Dendritic cell treated with granulocyte-macrophage colony-stimulating factor and Interleukin-4, amounts not matched to agents 40 ng/mL and 50 ng/mL, for 4 days (primary cell): ENCODE results near the gene GOPC.
"Not testable (repeated sequence)": the region's sequence is repeated elsewhere in the genome, so short reads cannot be mapped to it uniquely, and the experiment has no call there.

Experiments
- H3K27ac Mint-ChIP-seq: one replicate; pipeline ENCODE4 v1.8.0; 2022; ENCODE audit warnings: mild to moderate bottlenecking, mixed read lengths
- H3K27me3 Mint-ChIP-seq: one replicate; pipeline ENCODE4 v1.8.0; 2022; ENCODE audit warnings: mild to moderate bottlenecking, mixed read lengths
- H3K36me3 Mint-ChIP-seq: one replicate; pipeline ENCODE4 v1.8.0; 2022; ENCODE audit warnings: low read depth, mixed read lengths
- H3K4me1 Mint-ChIP-seq: one replicate; pipeline ENCODE4 v1.8.0; 2022; ENCODE audit warnings: low read depth, mixed read lengths
- H3K4me3 Mint-ChIP-seq: one replicate; pipeline ENCODE4 v1.8.0; 2022; ENCODE audit warnings: mild to moderate bottlenecking, moderate library complexity, mixed read lengths
- H3K9me3 Mint-ChIP-seq: one replicate; pipeline ENCODE4 v1.8.0; 2022; ENCODE audit warnings: mixed read lengths
- intact Hi-C: fragments of 100-400 bp; cut with micrococcal nuclease; formaldehyde crosslinking; loops from one replicate; pipeline ENCODE4 v1.15.0; 2022

GOPC gene

DNA sequence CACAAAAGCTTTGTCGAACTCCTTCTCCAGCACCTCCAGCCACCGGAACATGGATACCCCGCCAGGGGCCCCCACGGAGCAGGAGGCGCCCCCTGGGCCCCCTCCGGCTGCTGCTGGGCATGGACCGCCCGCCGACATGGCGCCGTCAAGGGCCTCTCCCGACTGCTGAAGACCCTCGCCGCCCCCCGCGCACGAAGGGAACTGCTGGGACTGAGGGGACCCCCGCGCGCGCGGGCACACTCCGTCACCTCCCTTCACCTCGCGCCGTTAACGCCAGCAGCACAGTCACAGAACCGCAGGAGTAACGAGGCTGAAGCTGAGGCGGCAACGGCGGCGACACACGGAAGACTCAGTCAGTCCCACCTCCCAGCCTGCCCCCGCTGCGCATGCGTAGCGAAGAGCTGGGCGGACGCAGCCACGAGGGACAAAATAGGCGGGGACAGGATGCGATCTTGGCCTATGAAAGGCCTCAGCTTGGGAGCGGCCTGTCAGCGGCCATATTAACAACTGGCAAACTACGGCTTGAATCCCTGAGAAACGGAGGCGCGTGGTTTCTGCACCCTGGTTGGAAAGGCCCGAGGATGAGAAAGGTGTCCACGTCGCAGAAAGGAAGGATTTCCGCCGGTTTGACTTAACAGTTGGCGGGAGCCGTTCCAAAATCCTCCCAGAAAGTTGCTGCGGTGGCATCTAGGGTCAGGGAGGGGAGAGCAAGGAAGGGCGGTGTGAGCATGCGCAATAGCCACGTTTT is at the start of gene GOPC:
Gene GOPC, minus strand, starts transcription at position 361 of the 748 bp plus-strand sequence. Its CDS starts 223 bp downstream, at position 138.
- Mint-ChIP-seq H3K4me1 (peaks cover 25% of the 10 kb centered on the region), H3K9me3 (peaks cover 6% of the 10 kb centered on the region), H3K27ac (peak within 1 kb of the TSS; percentile 92), H3K27me3 (no peaks in the 10 kb centered on the region), H3K36me3 (peaks cover 37% of the 10 kb centered on the region), H3K4me3 (peak within 1 kb of the TSS; percentile 97)
- intact Hi-C loops, result loop anchor here (1.0 to 5.0 kb wide), 3 partner anchors 45 to 120 kb away; partner anchors contain the start of genes DCBLD1 and NUS1

DNA sequence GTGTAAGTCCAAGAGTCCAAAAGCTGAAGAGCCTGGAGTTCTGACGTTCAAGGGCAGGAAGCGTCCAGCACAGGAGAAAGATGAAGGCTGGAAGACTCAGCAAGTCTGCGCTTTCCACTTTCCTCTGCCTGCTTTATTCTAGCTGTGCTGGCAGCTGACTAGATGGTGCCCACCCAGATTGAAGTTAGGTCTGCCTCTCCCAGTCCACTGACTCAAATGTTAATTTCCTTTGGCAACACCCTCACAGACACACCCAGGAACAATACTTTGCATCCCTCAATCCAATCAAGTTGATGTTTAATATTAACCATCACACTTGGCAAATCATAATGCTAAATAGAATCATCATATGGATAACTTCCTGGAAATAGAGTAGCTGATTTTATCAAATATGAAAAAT is 49.7 kb upstream of the GOPC start:
- H3K4me1 Mint-ChIP-seq, H3K4me3 Mint-ChIP-seq, H3K9me3 Mint-ChIP-seq, intact Hi-C loops, H3K27me3 Mint-ChIP-seq, H3K27ac Mint-ChIP-seq, H3K36me3 Mint-ChIP-seq: not testable (repeated sequence)

DNA sequence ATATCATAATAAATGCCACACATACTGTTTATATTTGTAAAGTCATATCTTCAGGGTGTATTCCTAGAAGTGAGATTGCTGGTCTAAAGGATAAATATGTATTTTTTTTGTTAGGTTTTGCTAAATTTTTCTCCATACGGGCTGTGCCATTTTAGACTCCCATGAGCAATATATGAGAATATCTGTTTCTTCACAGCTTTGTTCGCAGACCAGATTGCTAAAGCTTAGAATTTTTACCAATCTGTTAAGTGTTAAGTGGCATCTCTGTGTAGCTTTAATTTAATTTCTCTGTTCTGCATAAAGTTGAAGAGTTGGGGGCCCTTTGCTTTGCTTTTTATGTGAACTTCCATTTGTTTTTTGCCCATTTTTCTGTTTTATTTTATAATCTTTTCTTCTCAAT is 40.7 kb upstream of the GOPC start:
- peaks cover 9% of the 10 kb centered on the region for H3K9me3 Mint-ChIP-seq
- no peak overlapping the region for H3K27ac Mint-ChIP-seq
- intact Hi-C loops, result no loop called here
- no peaks in the 10 kb centered on the region for H3K27me3 Mint-ChIP-seq
- H3K36me3 Mint-ChIP-seq, result no peaks in the 10 kb centered on the region
- no peak overlapping the region for H3K4me3 Mint-ChIP-seq
- H3K4me1 Mint-ChIP-seq, result no peaks in the 10 kb centered on the region

DNA sequence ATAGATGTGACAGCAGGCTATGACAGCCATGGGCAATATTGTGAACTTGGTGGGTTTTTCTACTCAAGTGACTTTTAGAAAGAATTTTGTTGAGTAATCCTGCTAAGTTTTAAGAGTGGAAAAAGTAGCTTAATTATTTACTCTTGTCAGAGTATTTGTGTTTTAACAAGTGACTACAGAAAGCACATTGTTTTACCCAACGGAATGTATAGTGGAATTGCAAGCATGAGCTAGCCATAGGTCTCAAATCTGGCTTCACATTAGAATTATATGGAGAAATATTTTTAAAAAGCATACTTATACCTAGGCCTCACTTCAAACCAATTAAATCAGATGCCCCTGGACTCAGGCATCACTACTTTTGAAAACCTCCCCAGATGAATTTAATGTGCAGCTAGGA is 35.5 kb upstream of the GOPC start:
- no peaks in the 10 kb centered on the region for H3K4me1 Mint-ChIP-seq
- intact Hi-C loops, result no loop called here
- no peaks in the 10 kb centered on the region for H3K27me3 Mint-ChIP-seq
- H3K4me3 Mint-ChIP-seq, result no peak overlapping the region
- peaks cover 15% of the 10 kb centered on the region for H3K9me3 Mint-ChIP-seq
- H3K36me3 Mint-ChIP-seq, result no peaks in the 10 kb centered on the region
- no peak overlapping the region for H3K27ac Mint-ChIP-seq

DNA sequence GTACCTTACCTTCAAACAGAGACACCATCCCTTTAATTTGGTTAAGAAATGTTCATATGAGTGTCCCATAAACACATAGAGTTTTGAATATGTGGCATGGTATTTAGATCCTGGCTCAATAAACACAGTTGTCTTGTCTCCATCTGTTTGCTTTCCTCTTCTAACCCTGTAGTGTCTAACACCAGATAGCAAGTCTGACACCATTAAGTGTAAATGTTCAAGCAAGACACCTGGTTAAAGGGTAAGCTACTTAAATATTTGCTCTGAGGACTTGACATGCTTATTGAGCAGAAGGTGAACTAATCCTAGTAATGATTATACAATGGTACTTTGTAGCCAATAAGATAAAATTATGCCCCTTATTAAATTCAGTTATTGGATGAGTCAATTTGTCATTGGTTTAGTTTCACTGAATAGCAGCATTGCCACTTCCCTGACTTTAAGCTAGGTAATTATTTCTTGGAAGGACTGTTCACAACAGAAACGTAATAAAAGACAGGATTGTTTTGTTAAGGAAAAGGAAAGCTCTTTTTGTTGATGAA is 26.9 kb upstream of the GOPC start:
- intact Hi-C loops, result no loop called here

DNA sequence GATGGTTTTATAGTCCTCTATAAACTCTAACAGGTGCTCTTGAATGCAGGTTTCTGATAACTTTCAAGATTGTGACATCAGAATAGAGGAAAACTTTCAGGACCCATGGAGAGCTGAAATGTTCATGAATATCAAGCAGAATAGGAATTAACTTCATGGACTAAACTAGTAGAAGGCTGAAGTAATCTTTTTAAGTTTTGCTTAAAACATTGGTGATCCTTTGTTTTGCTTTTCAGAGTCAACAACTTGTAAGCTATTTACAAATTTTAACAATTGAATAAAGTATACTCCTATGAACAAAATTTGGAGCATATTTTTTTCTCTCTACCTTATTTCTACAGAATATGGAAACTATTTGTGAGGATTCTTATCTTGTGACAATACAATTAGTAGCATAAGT is 25.2 kb upstream of the GOPC start:
- Mint-ChIP-seq H3K27ac (no peak overlapping the region), H3K36me3 (no peaks in the 10 kb centered on the region), H3K27me3 (no peaks in the 10 kb centered on the region), H3K4me3 (no peak overlapping the region), H3K9me3 (peaks cover 31% of the 10 kb centered on the region), H3K4me1 (no peaks in the 10 kb centered on the region)
- intact Hi-C loops, result no loop called here

More for the DNA sequence above, 26.9 kb upstream of the GOPC start:
- H3K36me3 Mint-ChIP-seq, result no peaks in the 10 kb centered on the region
- no peaks in the 10 kb centered on the region for H3K4me1 Mint-ChIP-seq
- H3K27ac Mint-ChIP-seq, result no peak overlapping the region
- H3K9me3 Mint-ChIP-seq, result peaks cover 23% of the 10 kb centered on the region
- no peaks in the 10 kb centered on the region for H3K27me3 Mint-ChIP-seq
- H3K4me3 Mint-ChIP-seq, result no peak overlapping the region

DNA sequence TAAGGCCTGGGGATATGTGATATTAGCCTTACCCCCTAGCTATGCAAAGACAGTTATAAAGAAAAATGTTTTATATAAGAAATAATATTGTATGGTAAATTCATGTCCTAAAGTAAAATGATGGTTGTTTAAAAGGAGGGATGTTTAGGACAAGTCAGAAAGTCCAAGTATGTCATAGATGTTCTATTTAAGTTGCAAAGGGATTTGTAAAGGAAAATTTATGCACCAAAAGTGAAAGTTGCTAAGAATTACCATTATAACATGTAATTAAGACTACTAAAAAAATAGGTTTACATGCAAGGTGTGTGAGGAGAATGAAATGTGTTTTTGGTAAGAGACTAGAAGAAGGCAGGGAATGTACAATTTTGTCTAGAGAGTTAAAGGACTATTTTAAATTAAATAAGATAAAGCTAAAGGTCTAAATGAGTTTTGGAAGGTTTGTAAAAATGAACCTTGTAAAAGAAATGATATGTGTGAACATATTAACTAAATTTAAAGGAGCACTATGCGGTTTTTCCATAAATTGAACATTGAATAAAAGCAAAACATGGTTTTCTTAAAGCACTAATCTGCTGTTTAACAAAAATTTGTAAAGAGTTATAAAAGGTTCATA is 22.7 kb upstream of the GOPC start:
- H3K4me3 Mint-ChIP-seq, result no peak overlapping the region
- intact Hi-C loops, result no loop called here
- H3K9me3 Mint-ChIP-seq, result peaks cover 31% of the 10 kb centered on the region
- H3K4me1 Mint-ChIP-seq, result no peaks in the 10 kb centered on the region
- H3K27me3 Mint-ChIP-seq, result no peaks in the 10 kb centered on the region
- no peak overlapping the region for H3K27ac Mint-ChIP-seq
- H3K36me3 Mint-ChIP-seq, result no peaks in the 10 kb centered on the region

DNA sequence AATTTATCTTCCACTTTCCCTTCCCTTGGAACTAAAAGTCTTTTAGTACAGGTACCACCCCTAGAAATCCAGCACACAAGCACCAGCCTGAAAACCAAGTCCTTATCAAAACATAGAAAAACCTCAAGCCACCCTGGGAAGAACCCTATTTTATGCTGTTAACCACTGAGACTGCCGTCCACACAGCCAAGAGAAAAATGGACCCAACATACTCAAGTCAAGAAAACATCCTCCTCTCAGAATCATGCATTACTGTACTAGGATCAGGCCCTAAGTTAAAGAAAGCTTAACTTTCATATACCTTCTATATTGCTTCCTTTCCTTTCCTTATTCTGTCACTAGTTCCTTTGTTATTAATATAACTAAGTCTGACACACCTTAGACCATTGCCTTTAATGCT is 16.9 kb upstream of the GOPC start:
- H3K27me3 Mint-ChIP-seq, result no peaks in the 10 kb centered on the region
- H3K27ac Mint-ChIP-seq, result no peak overlapping the region
- no peak overlapping the region for H3K4me3 Mint-ChIP-seq
- peaks cover 26% of the 10 kb centered on the region for H3K9me3 Mint-ChIP-seq
- intact Hi-C loops, result no loop called here
- no peaks in the 10 kb centered on the region for H3K36me3 Mint-ChIP-seq
- peaks cover 7% of the 10 kb centered on the region for H3K4me1 Mint-ChIP-seq

DNA sequence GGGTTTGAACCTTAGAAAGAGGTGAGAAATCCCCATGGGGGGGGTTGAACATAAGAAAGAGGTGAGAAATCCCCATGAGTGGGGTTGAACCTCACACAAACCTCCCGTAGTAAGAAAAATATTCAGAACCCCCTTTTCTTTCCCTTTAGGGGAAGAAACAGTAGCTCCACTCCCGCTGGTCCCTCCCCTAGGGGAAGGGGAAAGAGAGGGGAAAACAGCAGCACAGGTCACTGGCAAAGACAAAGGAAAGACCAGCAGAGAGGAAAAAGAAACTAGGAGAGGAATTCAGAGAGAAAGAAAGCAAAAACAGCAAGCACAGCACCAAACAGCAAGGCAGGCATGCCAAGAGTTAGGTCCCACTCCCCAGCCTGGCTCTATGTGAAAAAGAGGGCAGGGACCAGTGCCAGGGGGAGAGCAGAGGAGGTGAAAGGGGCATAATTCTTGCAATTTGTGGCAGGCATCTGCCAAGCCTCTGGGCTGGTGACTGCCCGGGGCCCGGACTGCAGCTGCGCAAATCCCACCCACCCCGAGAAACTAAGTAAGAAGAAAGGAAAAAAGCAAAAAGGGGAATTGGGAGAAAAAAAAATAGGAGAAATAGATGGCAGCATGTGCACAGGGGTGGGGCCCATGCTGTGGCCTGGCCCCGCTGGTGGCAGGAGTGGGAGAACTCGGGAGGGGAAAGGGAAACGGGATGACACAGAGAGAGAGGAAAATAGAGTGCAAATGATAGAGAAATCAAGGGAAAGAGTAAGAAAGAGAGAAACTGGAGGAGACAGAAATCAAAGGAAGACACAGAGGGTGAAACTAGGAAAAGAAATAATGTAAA is 15.1 kb upstream of the GOPC start:
- H3K9me3 Mint-ChIP-seq, result peaks cover 13% of the 10 kb centered on the region
- no peaks in the 10 kb centered on the region for H3K27me3 Mint-ChIP-seq
- H3K4me3 Mint-ChIP-seq, result no peak overlapping the region
- no peaks in the 10 kb centered on the region for H3K36me3 Mint-ChIP-seq
- H3K27ac Mint-ChIP-seq, result no peak overlapping the region
- intact Hi-C loops, result no loop called here
- H3K4me1 Mint-ChIP-seq, result peaks cover 7% of the 10 kb centered on the region

DNA sequence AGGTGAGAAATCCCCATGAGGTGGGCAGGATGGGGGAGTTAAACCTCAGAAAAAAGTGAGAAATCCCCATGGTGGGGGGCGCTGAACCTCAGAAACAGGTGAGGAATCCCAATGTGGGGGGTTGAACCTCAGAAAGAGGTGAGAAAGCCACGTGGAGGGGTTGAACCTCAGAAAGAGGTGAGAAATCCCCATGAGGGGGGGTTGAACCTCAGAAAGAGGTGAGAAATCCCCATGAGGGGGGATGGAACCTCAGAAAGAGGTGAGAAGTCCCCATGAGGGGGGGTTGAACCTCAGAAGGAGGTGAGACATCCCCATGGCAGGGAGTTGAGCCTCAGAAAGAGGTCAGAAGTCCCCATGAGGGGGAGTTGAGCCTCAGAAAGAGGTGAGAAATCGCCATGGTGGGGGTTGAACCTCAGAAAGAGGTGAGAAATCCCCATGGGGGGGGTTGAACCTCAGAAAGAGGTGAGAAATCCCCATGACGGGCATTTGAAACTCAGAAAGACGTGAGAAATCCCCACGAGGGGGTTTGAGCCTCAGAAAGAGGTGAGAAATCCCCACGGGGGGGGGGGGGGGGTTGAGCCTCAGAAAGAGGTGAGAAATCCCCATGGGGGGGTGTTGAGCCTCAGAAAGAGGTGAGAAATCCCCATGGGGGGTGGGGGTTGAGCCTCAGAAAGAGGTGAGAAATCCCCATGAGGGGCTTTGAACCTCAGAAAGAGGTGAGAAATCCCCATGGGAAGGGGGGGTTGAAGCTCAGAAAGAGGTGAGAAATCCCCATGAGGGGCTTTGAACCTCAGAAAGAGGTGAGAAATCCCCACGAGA is 14.3 kb upstream of the GOPC start:
- no peaks in the 10 kb centered on the region for H3K27me3 Mint-ChIP-seq
- intact Hi-C loops, result no loop called here
- H3K4me1 Mint-ChIP-seq, result peaks cover 7% of the 10 kb centered on the region
- H3K4me3 Mint-ChIP-seq, result no peak overlapping the region
- no peak overlapping the region for H3K27ac Mint-ChIP-seq
- no peaks in the 10 kb centered on the region for H3K36me3 Mint-ChIP-seq
- H3K9me3 Mint-ChIP-seq, result peaks cover 13% of the 10 kb centered on the region

DNA sequence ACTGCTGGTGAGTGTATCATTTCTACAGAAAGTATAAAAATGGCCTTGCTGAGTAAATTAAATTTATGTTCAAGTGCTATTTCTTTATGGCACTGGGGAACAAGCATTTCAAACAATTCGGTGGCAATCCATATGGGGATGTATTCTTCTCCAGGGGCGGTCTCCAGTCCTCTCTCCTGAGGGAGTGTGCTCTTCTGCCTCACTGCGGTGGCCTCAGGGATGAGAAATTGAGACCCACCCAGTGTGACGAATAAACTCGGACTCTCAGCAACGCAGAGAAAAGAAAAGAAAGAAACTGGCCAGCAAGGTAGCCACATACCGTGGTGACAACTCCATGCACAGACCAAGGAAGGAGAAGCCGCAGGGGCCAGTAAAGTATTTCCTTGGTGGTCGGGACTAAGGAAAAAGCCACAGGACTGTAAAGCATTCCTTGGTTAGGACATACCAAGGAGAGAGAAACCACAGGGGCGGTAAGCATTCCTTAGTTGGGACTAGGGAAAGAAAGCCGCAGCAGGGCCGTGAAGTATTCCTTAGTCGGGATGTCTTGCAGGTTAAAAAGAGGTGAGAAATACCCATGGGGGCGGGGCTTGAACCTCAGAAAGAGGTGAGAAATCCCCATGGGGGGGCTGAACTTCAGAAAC is 13.6 kb upstream of the GOPC start:
- intact Hi-C loops, result no loop called here
- peaks cover 13% of the 10 kb centered on the region for H3K9me3 Mint-ChIP-seq
- H3K4me1 Mint-ChIP-seq, result peaks cover 7% of the 10 kb centered on the region
- H3K27ac Mint-ChIP-seq, result no peak overlapping the region
- no peak overlapping the region for H3K4me3 Mint-ChIP-seq
- no peaks in the 10 kb centered on the region for H3K27me3 Mint-ChIP-seq
- H3K36me3 Mint-ChIP-seq, result no peaks in the 10 kb centered on the region

DNA sequence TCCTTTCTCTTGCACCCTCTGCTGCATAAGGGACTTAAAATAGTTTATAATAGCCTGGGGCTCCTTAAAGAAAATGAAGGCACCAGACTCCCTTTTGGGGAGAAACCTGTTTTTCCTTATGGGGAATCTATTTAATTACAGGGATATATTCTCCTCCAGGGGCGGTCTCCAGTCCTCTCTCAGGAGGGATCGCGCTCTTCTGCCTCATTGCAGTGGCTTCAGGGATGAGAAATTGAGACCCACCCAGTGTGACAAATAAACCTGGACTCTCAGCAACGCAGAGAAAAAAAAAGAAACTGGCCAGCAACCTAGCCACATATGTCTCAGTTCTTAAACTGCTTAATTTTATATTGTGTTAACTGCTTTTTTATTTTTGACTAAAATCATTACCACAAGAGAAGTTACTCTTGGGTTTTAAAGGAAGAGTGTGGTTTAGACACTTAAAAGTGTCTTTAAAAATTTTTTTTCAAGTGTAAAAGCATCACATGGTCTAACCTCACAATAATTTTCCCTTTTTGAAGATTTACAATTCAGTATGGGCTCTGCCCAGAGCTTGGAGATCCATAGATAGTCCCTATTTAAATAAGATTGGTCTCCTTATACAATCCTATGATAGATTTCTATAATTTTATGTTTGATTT is 11.7 kb upstream of the GOPC start:
- no peak overlapping the region for H3K27ac Mint-ChIP-seq
- no peak overlapping the region for H3K4me3 Mint-ChIP-seq
- H3K9me3 Mint-ChIP-seq, result peaks cover 13% of the 10 kb centered on the region
- no peaks in the 10 kb centered on the region for H3K36me3 Mint-ChIP-seq
- intact Hi-C loops, result no loop called here
- H3K4me1 Mint-ChIP-seq, result peaks cover 7% of the 10 kb centered on the region
- no peaks in the 10 kb centered on the region for H3K27me3 Mint-ChIP-seq

DNA sequence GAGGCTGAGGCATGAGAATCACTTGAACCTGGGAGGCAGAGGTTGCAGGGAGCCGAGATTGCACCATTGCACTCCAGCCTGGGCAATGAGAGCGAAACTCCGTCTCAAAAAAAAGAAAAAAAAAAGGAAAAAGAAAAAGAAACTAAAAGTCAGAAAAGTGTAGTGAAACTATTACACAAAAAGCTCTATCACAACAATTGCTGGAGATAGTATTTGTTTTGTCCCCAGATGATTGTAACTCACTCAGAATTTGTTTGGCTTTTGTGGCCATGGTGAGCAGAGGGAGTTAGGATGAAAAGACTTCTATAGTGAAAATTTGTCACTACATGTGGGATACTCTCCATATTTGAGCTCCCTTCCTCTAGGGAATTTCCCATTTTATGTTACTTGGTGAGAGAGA is 5.2 kb upstream of the GOPC start:
- no peaks in the 10 kb centered on the region for H3K9me3 Mint-ChIP-seq
- H3K4me3 Mint-ChIP-seq, result peak overlapping the region; percentile 49
- H3K27ac Mint-ChIP-seq, result no peak overlapping the region
- H3K27me3 Mint-ChIP-seq, result no peaks in the 10 kb centered on the region
- H3K36me3 Mint-ChIP-seq, result peaks cover 3% of the 10 kb centered on the region
- H3K4me1 Mint-ChIP-seq, result peaks cover 21% of the 10 kb centered on the region
- intact Hi-C loops, result no loop called here
